Neutrophil (primary cell): ENCODE measurements around the gene HSPH1.

Experiments used
- H3K27ac ChIP-seq: fragments of 200-600 bp; sonication (generic); 2 replicates; pipeline ENCODE4 v1.5.1; 2016; ENCODE audit warnings: mild to moderate bottlenecking, moderate library complexity
- H3K27me3 ChIP-seq: fragments of 200-600 bp; sonication (generic); 2 replicates; pipeline ENCODE4 v1.6.0; 2016; ENCODE audit warnings: mild to moderate bottlenecking
- H3K36me3 ChIP-seq: fragments of 200-600 bp; sonication (generic); 2 replicates; pipeline ENCODE4 v1.5.1; 2017
- H3K4me1 ChIP-seq, 2 experiments: fragments of 200-600 bp in 1 of 2; sonication (generic) in 1 of 2; 1 replicate in 1 of 2; 2 replicates in 1 of 2; pipeline versions ENCODE4 v1.5.1 to v1.6.1; 2013 to 2016; ENCODE audit warnings: low read depth in 1 of 2, low read length in 1 of 2, mild to moderate bottlenecking in 1 of 2, moderate library complexity in 1 of 2; ENCODE audit not compliant: control insufficient read depth in 1 of 2, insufficient read depth in 1 of 2
- H3K4me3 ChIP-seq, 2 experiments: fragments of 200-600 bp in 1 of 2; sonication (generic) in 1 of 2; 1 replicate in 1 of 2; 2 replicates in 1 of 2; pipeline ENCODE4 v1.5.1; 2013 to 2016; ENCODE audit warnings: low read depth in 1 of 2, low read length in 1 of 2, mild to moderate bottlenecking in 1 of 2, moderate library complexity in 1 of 2
- H3K9me3 ChIP-seq: fragments of 200-600 bp; sonication (generic); 2 replicates; pipeline ENCODE4 v1.5.1; 2016
- TF ChIP-seq, protein P1 (sequence below): fragments of 200-600 bp; sonication (generic); IDR thresholded peaks from 2 replicates; pipeline ENCODE4 v1.5.1; 2016; ENCODE audit warnings: antibody characterized with exemption

Gene HSPH1

DNA sequence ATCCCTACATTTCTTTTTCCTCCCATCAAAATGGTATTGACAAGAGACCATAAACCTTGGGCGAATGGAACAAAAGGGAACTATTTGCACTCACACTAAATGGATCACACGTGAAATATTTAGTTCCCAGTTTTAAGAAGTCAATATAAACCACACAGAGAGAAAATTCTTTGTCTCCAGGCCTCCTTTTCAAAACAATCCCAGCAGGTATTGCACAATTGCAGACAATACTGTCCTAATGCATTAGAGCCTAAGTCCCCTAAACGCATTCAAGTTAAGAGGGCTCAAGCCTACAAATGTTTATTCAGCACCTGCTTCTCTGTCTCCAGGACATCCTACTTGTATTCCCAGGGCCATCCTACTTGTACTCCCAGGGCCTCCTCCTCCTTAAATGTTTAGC, 36.8 kb upstream of the HSPH1 start:
- no peak overlapping the region for H3K27ac ChIP-seq
- no peaks in the 10 kb centered on the region for H3K27me3 ChIP-seq
- TF ChIP-seq, protein P1, sequence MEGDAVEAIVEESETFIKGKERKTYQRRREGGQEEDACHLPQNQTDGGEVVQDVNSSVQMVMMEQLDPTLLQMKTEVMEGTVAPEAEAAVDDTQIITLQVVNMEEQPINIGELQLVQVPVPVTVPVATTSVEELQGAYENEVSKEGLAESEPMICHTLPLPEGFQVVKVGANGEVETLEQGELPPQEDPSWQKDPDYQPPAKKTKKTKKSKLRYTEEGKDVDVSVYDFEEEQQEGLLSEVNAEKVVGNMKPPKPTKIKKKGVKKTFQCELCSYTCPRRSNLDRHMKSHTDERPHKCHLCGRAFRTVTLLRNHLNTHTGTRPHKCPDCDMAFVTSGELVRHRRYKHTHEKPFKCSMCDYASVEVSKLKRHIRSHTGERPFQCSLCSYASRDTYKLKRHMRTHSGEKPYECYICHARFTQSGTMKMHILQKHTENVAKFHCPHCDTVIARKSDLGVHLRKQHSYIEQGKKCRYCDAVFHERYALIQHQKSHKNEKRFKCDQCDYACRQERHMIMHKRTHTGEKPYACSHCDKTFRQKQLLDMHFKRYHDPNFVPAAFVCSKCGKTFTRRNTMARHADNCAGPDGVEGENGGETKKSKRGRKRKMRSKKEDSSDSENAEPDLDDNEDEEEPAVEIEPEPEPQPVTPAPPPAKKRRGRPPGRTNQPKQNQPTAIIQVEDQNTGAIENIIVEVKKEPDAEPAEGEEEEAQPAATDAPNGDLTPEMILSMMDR = no peak
- H3K4me3 ChIP-seq = no peak overlapping the region
- no peaks in the 10 kb centered on the region for H3K9me3 ChIP-seq
- H3K4me1 ChIP-seq = peaks cover 20 to 33% of the 10 kb centered on the region in 2 experiments
- no peaks in the 10 kb centered on the region for H3K36me3 ChIP-seq

DNA sequence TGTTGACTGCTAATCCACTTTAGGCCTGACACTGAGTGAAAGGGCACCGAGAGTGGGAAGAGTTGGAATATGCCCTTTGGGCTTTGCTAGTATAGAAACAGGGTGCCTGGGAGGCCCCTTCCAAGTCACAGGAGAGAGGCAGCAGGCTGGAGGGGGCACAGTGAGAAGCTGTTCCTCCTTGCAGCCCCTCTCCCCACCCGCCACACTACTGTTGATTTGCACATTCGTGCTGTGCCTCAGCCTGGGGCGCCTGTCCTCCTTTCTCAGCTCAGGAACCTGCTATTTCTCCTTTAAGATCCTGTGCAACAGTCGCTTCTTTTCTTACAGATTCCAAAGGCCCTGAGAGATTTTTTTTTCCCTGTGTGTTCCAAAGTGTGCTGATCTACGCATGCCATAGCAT, 35.3 kb upstream of the HSPH1 start:
- no peaks in the 10 kb centered on the region for H3K36me3 ChIP-seq
- no peaks in the 10 kb centered on the region for H3K27me3 ChIP-seq
- H3K4me1 ChIP-seq = peaks cover 20 to 26% of the 10 kb centered on the region in 2 experiments
- no peak overlapping the region for H3K27ac ChIP-seq
- TF ChIP-seq, protein P1 = no peak
- no peaks in the 10 kb centered on the region for H3K9me3 ChIP-seq
- no peak overlapping the region for H3K4me3 ChIP-seq

DNA sequence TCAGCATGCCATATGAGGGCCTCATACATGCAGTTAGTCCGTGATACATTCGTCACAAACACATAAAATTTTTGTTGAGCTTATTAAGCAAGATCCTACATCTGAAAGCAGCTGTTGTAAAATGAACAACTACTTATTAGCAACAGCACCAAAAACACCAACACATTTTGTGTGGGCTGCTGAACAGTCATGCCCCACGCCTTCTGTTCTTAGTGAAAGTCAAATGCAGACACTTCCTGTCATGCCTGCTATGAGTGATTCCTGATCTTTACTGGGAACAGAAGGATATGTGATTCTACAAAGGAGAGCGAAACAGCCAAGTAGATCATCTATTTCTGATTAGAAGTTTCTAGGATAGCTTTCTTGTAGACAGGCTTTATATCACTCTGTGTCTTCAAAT, 33.9 kb upstream of the HSPH1 start:
- H3K27ac ChIP-seq = no peak overlapping the region
- H3K27me3 ChIP-seq = no peaks in the 10 kb centered on the region
- H3K4me1 ChIP-seq = peaks cover 12 to 14% of the 10 kb centered on the region in 2 experiments
- no peaks in the 10 kb centered on the region for H3K9me3 ChIP-seq
- no peak overlapping the region for H3K4me3 ChIP-seq
- no peaks in the 10 kb centered on the region for H3K36me3 ChIP-seq
- TF ChIP-seq, protein P1 = no peak

DNA sequence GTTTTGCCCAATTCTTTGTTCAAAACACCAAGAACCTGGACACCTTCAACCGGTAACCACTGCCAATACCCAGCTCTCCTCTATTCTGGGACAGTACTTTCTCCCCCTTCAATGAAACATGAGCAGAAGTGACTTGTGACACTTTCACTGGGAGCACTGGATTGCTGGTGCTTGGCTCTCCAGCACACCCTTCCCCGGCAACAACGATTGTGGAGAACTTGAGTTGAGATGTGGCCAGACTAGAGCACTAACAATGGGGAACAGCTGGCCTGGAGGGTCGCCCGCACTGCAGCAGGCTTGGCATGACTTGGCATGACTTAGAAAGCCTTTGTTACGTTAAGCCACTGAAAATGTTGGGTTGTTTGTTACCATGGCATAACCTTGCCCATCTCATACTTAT, 30.6 kb upstream of the HSPH1 start:
- TF ChIP-seq, protein P1 = no peak
- no peak overlapping the region for H3K4me3 ChIP-seq
- H3K9me3 ChIP-seq = no peaks in the 10 kb centered on the region
- H3K27me3 ChIP-seq = no peaks in the 10 kb centered on the region
- H3K4me1 ChIP-seq = no peaks in the 10 kb centered on the region
- H3K27ac ChIP-seq = no peak overlapping the region
- no peaks in the 10 kb centered on the region for H3K36me3 ChIP-seq

DNA sequence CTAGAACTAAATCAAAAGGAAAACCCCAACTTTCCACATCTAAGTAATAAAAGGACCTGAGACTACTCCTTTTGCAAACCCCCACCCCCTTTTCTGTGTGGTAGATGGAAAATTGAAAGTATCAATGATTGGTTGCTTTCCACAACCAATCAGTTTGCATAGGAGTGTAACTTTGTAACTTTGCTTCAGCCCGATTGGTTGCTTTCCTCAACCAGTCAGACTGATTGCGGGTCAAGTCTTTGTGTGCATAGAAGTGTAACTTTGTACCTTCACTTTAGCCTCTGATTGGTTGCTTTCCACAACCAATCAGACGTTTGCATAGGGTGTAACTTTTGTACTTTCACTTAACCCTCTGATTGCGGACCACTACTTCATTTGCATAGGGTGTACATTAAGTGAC, 30.0 kb upstream of the HSPH1 start:
- H3K27ac ChIP-seq = no peak overlapping the region
- H3K9me3 ChIP-seq = no peaks in the 10 kb centered on the region
- TF ChIP-seq, protein P1 = no peak
- no peak overlapping the region for H3K4me3 ChIP-seq
- H3K4me1 ChIP-seq = no peaks in the 10 kb centered on the region
- no peaks in the 10 kb centered on the region for H3K36me3 ChIP-seq
- H3K27me3 ChIP-seq = no peaks in the 10 kb centered on the region
